ENCODE results near the gene KCNJ4. TPM values are rescaled to one million over a fixed set of nuclear protein-coding genes. Genes with fewer than 3 reads are reported as not detected.
A peak's percentile ranks its signal among the peaks of the same experiment; 100 is the strongest.

Gene KCNJ4
- total and polyA plus RNA-seq, 8 donors = not detected

GRCh38 chr22:38494939-38495338, 39.9 kb upstream of the KCNJ4 start:
- no peak overlapping the region for H3K27ac ChIP-seq
- 86 to 90% methylated on average over 12 of the region's 12 CpGs for WGBS, 2 donors
- ATAC-seq (no peak), DNase-seq (no peak), FAIRE-seq (no peak)
- peaks cover 31 to 98% (median 76%) of the 10 kb centered on the region in 3 donors for H3K36me3 ChIP-seq
- H3K4me1 ChIP-seq = peaks cover 10 to 19% (median 13%) of the 10 kb centered on the region in 3 donors
- no peaks in the 10 kb centered on the region for H3K9me3 ChIP-seq
- H3K4me3 ChIP-seq = no peak overlapping the region
- H3K27me3 ChIP-seq = no peaks in the 10 kb centered on the region
- intact Hi-C loops (cut with DNase I) = no loop called here
- no peak for TF ChIP-seq CTCF (IDR thresholded peaks at IDR 0.05)

- ATAC-seq = no peak
- 43 to 60% methylated on average over 2 of the region's 2 CpGs for WGBS, 2 donors
These were observed 39.5 kb upstream of the KCNJ4 start for GRCh38 chr22:38494498-38494897.

DNA sequence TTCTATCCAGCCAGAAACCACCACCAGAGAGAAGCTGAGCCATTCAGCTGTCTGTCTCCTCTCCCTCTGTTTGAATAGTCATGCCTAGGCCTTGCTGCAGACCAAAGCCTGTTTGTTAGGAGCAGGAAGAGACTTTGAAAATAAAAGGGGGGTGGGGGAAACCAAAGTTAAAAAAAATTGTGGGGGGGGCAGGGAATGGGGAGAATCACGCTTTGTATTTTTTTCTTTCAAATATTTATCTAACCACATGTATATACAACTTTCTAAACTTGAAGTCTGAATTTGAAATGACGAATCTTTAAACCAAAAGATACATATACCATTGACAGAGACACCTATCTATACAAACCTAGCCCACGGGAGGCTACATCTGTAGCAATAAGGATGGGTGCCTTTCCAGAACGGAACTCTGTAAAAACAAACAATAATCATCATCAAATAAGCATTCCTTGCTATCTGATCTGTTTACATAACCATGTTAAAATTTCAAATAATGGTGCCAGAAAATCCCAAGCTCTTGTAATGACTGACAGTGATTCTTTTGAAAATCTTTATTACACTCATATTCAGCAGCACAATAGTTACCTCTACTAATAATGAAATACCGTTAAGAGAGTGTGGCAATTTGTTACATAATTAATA, 36.8 kb upstream of the KCNJ4 start:
- DNase-seq (no peak), ATAC-seq (no peak), FAIRE-seq (no peak)
- Histone ChIP-seq H3K36me3 (peaks cover 22 to 96% (median 77%) of the 10 kb centered on the region in 3 donors), H3K4me1 (peaks cover 7 to 15% (median 15%) of the 10 kb centered on the region in 3 donors), H3K4me3 (no peak overlapping the region), H3K9me3 (no peaks in the 10 kb centered on the region), H3K27me3 (no peaks in the 10 kb centered on the region), H3K27ac (peak overlapping the region in 2 of 4 donors; percentile 57 to 60)
- no peak for TF ChIP-seq CTCF (IDR thresholded peaks at IDR 0.05)
- intact Hi-C loops (cut with DNase I) = no loop called here
- 46 to 51% methylated on average over 5 of the region's 5 CpGs for whole genome bisulfite sequencing, 2 donors

More at GRCh38 chr22:38494498-38494897, 39.5 kb upstream of the KCNJ4 start:
- FAIRE-seq = no peak
- TF ChIP-seq CTCF (IDR thresholded peaks at IDR 0.05) = no peak
- peaks cover 28 to 97% (median 75%) of the 10 kb centered on the region in 3 donors for H3K36me3 ChIP-seq
- peaks cover 9 to 17% (median 11%) of the 10 kb centered on the region in 3 donors for H3K4me1 ChIP-seq
- DNase-seq = no peak
- no peaks in the 10 kb centered on the region for H3K27me3 ChIP-seq
- H3K27ac ChIP-seq = no peak overlapping the region
- H3K9me3 ChIP-seq = no peaks in the 10 kb centered on the region
- no peak overlapping the region for H3K4me3 ChIP-seq
- intact Hi-C loops (cut with DNase I) = no loop called here

DNA sequence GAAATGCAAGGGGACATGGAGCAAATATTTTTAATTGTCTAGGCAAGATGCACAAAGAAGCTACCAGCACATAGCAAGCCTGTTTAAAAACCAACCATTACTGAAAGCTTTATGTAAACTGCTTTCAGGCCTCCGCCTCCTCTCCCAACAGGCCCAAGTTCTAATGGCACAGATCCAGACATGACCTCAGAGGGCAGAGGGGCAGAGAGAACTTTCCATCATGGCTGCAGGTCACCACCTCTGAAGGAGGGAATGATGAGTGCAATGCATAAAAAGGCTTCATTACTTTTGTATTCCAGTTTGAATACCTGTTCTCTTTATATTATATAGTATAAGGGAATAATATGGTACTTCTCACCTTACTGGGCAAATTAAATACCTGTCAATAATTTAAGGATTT, 35.9 kb upstream of the KCNJ4 start:
- FAIRE-seq (no peak), DNase-seq (peak in 4 of 6 donors; percentile 77 to 86 (median 80)), ATAC-seq (peak; percentile 83 to 93 (median 90))
- H3K27ac ChIP-seq = peak overlapping the region in 2 of 4 donors; percentile 57 to 60
- H3K4me3 ChIP-seq = no peak overlapping the region
- peaks cover 7 to 15% (median 15%) of the 10 kb centered on the region in 3 donors for H3K4me1 ChIP-seq
- WGBS, 2 donors = 30 to 42% methylated on average over 1 of the region's 1 CpG
- no peak for TF ChIP-seq CTCF (IDR thresholded peaks at IDR 0.05)
- H3K36me3 ChIP-seq = peaks cover 22 to 97% (median 77%) of the 10 kb centered on the region in 3 donors
- intact Hi-C loops (cut with DNase I) = no loop called here
- no peaks in the 10 kb centered on the region for H3K27me3 ChIP-seq
- no peaks in the 10 kb centered on the region for H3K9me3 ChIP-seq

- no peak for TF ChIP-seq CTCF (IDR thresholded peaks at IDR 0.05)
- ATAC-seq = peak; percentile 1 to 9 (median 7)
- intact Hi-C loops (cut with DNase I) = no loop called here
- peaks cover 22 to 97% (median 79%) of the 10 kb centered on the region in 3 donors for H3K36me3 ChIP-seq
- H3K27me3 ChIP-seq = no peaks in the 10 kb centered on the region
- H3K27ac ChIP-seq = peak overlapping the region in 2 of 4 donors; percentile 56 to 60
- H3K4me1 ChIP-seq = peaks cover 7 to 15% (median 15%) of the 10 kb centered on the region in 3 donors
- no peak for DNase-seq
- WGBS, 2 donors = 64 to 73% methylated on average over 2 of the region's 2 CpGs
- FAIRE-seq = no peak
- no peak overlapping the region for H3K4me3 ChIP-seq
- no peaks in the 10 kb centered on the region for H3K9me3 ChIP-seq
These were observed 35.5 kb upstream of the KCNJ4 start for GRCh38 chr22:38490475-38490874.

Data from pancreas (tissue), 10 donors.